OCI-LY7 (cell line): Measurements from ENCODE around the gene S100PBP.

Experiments used
- EZH2phosphoT487 ChIP-seq: fragments of 200-600 bp; sonication (generic); IDR thresholded peaks from 2 replicates; pipeline ENCODE4 v1.6.1; 2018; ENCODE audit warnings: low read depth, borderline replicate concordance, mild to moderate bottlenecking, mixed run types, antibody characterized with exemption, low read length, moderate library complexity, mixed read lengths
- TF ChIP-seq, protein P1 (sequence below): fragments of 200-600 bp; sonication (generic); conservative IDR thresholded peaks from 2 replicates; pipeline ENCODE4 v1.5.1; 2014; ENCODE audit warnings: mild to moderate bottlenecking, antibody characterized with exemption, low read length, moderate library complexity, mixed read lengths

DNA sequence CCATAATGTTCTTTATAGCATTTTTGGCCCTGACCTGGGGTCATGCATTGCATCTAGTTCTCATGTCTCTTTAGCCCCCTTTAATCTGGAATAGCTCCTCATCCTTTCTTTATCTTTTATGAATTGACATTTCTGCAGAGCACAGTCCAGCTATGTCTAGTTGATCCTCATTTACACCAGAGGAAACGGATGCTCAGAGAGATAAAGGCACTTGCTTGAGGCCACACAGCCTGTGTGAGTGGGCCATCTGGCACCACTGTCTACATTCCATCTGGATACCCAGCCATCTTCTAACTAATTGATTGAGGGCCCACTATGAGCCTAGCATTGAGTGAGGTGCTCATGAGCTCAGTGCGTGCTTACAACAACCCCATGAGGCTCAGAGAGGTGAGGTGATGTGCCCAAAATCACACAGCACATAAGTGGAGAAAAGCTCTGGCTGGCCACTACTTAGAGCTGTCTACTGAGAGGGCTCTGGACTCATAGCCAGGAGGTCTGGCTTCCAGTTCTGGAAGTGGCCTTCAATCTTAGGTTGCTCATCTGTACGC is 72.4 kb downstream of the S100PBP start:
- TF ChIP-seq, protein P1, sequence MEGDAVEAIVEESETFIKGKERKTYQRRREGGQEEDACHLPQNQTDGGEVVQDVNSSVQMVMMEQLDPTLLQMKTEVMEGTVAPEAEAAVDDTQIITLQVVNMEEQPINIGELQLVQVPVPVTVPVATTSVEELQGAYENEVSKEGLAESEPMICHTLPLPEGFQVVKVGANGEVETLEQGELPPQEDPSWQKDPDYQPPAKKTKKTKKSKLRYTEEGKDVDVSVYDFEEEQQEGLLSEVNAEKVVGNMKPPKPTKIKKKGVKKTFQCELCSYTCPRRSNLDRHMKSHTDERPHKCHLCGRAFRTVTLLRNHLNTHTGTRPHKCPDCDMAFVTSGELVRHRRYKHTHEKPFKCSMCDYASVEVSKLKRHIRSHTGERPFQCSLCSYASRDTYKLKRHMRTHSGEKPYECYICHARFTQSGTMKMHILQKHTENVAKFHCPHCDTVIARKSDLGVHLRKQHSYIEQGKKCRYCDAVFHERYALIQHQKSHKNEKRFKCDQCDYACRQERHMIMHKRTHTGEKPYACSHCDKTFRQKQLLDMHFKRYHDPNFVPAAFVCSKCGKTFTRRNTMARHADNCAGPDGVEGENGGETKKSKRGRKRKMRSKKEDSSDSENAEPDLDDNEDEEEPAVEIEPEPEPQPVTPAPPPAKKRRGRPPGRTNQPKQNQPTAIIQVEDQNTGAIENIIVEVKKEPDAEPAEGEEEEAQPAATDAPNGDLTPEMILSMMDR: no peak
- no peak for TF ChIP-seq EZH2phosphoT487
